ENCODE data around the gene PGPEP1.

DNA sequence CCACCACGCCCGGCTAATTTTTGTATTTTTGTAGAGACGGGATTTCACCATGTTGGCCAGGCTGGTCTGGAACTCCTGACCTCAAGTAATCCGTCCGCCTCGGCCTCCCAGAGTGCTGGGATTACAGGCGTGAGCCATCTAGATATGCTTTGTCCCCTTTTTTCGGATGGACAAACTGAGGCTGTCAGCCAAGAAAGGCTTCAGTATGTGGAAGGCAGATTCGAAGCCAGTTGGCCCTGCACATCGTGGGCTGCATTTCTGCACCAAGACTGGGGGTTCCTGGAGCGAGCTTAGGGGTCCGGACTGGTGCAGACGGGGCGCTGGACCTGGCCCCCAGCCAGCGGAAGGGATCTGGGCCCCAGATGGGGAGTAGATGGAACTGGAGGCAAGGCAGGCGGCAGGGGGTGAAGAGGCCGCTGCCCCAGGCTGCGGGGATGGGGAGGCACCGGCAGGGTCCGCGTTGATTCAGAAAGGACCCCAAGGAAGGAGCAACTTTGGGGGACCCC lies 49.3 kb upstream of the PGPEP1 start:
- TF ChIP-seq, protein P1, sequence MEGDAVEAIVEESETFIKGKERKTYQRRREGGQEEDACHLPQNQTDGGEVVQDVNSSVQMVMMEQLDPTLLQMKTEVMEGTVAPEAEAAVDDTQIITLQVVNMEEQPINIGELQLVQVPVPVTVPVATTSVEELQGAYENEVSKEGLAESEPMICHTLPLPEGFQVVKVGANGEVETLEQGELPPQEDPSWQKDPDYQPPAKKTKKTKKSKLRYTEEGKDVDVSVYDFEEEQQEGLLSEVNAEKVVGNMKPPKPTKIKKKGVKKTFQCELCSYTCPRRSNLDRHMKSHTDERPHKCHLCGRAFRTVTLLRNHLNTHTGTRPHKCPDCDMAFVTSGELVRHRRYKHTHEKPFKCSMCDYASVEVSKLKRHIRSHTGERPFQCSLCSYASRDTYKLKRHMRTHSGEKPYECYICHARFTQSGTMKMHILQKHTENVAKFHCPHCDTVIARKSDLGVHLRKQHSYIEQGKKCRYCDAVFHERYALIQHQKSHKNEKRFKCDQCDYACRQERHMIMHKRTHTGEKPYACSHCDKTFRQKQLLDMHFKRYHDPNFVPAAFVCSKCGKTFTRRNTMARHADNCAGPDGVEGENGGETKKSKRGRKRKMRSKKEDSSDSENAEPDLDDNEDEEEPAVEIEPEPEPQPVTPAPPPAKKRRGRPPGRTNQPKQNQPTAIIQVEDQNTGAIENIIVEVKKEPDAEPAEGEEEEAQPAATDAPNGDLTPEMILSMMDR (conservative IDR thresholded peaks at IDR 0.05), result no peak
- TF ChIP-seq ZFX (IDR thresholded peaks at IDR 0.05), result no peak
